Limb (tissue), 2 donors: ENCODE data around the gene SLC37A1.

Source experiments
- DNase-seq, 2 donors: peaks; one replicate each; pipeline ENCODE4 v3.0.0-alpha.2; 2016; ENCODE audit errors: extremely low spot score in 2 of 2

Gene SLC37A1

GRCh38 chr21:42513151-42513984 lies at the start of gene SLC37A1:
TSS of gene SLC37A1 (plus strand) at chr21:42513852. CDS start at chr21:42518455, 4,603 bp downstream.
- DNase-seq, result peak in 1 of 2 donors; percentile 61

- DNase-seq, result no peak
Measured at GRCh38 chr21:42463861-42464515, 49.7 kb upstream of the SLC37A1 start.

GRCh38 chr21:42465008-42465802 lies 48.4 kb upstream of the SLC37A1 start:
- peak in 1 of 2 donors; percentile 32 for DNase-seq

- DNase-seq, result no peak
Measured at GRCh38 chr21:42465803-42466127, 47.9 kb upstream of the SLC37A1 start.

GRCh38 chr21:42466700-42467099 lies 47.0 kb upstream of the SLC37A1 start:
- DNase-seq, result no peak

- DNase-seq, result peak in 1 of 2 donors; percentile 6
Measured at GRCh38 chr21:42467140-42467983, 46.3 kb upstream of the SLC37A1 start.

GRCh38 chr21:42468491-42469131 lies 45.0 kb upstream of the SLC37A1 start:
- DNase-seq, result peak in 1 of 2 donors; percentile 9

- no peak for DNase-seq
Measured at GRCh38 chr21:42469272-42469671, 44.4 kb upstream of the SLC37A1 start.

GRCh38 chr21:42469726-42470125 lies 43.9 kb upstream of the SLC37A1 start:
- DNase-seq, result peak in 1 of 2 donors; percentile 0

- DNase-seq, result peak in 1 of 2 donors; percentile 6
Measured at GRCh38 chr21:42471206-42471605, 42.4 kb upstream of the SLC37A1 start.

- DNase-seq, result peak in 1 of 2 donors; percentile 19
Measured at GRCh38 chr21:42471716-42472330, 41.8 kb upstream of the SLC37A1 start.

GRCh38 chr21:42472521-42472920 lies 41.1 kb upstream of the SLC37A1 start:
- DNase-seq, result peak in 1 of 2 donors; percentile 2

GRCh38 chr21:42473498-42474042 lies 40.1 kb upstream of the SLC37A1 start:
- peak in 1 of 2 donors; percentile 16 for DNase-seq

GRCh38 chr21:42474043-42474831 lies 39.4 kb upstream of the SLC37A1 start:
- DNase-seq, result peak in 1 of 2 donors; percentile 20

GRCh38 chr21:42475036-42475435 lies 38.6 kb upstream of the SLC37A1 start:
- DNase-seq, result no peak

- DNase-seq, result no peak
Measured at GRCh38 chr21:42475526-42476387, 37.9 kb upstream of the SLC37A1 start.

- DNase-seq, result no peak
Measured at GRCh38 chr21:42476388-42477331, 37.0 kb upstream of the SLC37A1 start.
